Esophagus squamous epithelium (tissue), 4 donors: ENCODE data around the gene DENND1A.

Experiments used
- CTCF ChIP-seq, 6 experiments: fragments of 450-650 bp in 4 of 6; fragments of 200-600 bp in 2 of 6; sonication (generic) in 2 of 6; IDR thresholded peaks; one replicate each; pipeline ENCODE4 v1.5.1; 2016 to 2019; ENCODE audit warnings: antibody characterized with exemption in 6 of 6, mild to moderate bottlenecking in 4 of 6, moderate library complexity in 4 of 6
- POLR2A ChIP-seq, 4 donors: fragments of 450-650 bp; IDR thresholded peaks; one replicate each; pipeline ENCODE4 v1.6.1; 2017; ENCODE audit warnings: antibody characterized with exemption in 4 of 4, mild to moderate bottlenecking in 4 of 4, moderate library complexity in 3 of 4

- no peak for TF ChIP-seq CTCF (IDR thresholded peaks at IDR 0.05)
- TF ChIP-seq POLR2A (IDR thresholded peaks at IDR 0.05): no peak
Measured at GRCh38 chr9:123745451-123745850, 184.5 kb downstream of the DENND1A start.
